ENCODE data around the gene TAF8.

TAF8 gene

GRCh38 chr6:42128460-42129359, 78.4 kb downstream of the TAF8 start:
- no peak for DNase-seq

- DNase-seq, result no peak
These were observed 79.0 kb downstream of the TAF8 start for GRCh38 chr6:42129360-42129676.

DNA sequence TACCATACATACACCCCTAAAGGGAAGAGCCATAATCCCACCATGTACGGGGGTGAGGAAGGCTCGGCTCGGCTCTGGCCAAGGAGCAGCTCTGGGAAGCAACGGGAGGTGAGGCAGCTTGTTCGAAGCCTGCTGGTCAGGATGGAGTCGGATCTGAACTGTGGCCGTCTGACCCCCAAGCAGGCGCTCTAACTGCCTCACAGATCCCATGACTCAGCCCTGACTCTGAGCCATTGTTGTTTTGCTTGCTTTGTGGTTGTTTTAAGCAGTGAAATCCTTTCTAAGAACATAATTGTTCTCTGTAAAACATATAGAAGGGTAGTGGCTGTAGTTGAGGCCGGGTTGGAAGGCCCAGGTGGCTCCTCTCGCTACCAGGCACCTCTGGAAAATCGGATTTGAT, 81.2 kb downstream of the TAF8 start:
- DNase-seq, result no peak

- no peak for DNase-seq
These were observed 83.6 kb downstream of the TAF8 start for GRCh38 chr6:42133926-42134325.

GRCh38 chr6:42135161-42135560, 84.8 kb downstream of the TAF8 start:
- no peak for DNase-seq

GRCh38 chr6:42135722-42136121, 85.4 kb downstream of the TAF8 start:
- no peak for DNase-seq

DNA sequence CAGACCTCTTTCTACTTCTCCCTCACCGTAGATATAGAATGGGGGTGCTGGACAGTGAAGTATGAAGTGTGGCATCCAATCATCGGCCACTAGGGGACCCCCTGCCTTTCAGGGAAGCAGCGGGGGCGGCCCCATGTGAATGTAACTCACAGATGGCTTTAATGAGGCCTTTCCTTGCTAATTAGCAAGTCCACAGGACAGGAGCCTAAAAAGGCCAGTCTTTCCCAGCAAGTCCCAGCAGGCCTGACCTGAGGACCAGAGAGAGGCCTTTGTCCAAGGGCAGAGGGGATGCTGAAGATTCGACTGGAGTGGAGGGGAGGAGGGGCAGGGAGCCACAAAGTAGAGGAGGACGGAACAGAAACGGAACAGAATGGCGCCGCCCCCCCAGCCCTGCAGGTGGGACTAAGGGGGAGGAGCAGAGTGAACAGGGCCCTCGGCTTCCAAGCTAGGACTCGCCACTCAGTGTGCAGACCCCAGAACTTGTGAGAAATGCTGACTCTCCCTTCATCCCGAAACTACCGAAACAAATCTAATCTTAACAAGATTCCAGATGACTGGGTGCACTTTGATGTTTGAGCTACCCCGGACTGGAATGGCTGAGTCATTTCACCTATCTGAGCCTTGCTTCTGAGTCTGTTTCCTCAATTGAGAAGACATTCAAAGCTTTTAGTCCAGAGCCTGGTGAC, 86.3 kb downstream of the TAF8 start:
- DNase-seq, result peak in 1 of 2 donors; percentile 44

Data from bone marrow (tissue), 2 donors.